ENCODE measurements around the gene CD101.
"Not testable (repeated sequence)": the region's sequence is repeated elsewhere in the genome, so short reads cannot be mapped to it uniquely, and the experiment has no call there.

CD101 gene
- total RNA-seq: 1.5 to 5.6 reads per million in 2 experiments

GRCh38 chr1:117001254-117001927, at the start of gene CD101:
CD101 (plus strand) TSS chr1:117001760; CDS start chr1:117001818, 58 bp downstream.
- no peak for DNase-seq (ENCODE audit: low read depth)

GRCh38 chr1:116952738-116953275, 48.8 kb upstream of the CD101 start:
- no peak for DNase-seq (ENCODE audit: low read depth)

- DNase-seq (ENCODE audit: low read depth): no peak
These were observed 47.1 kb upstream of the CD101 start for GRCh38 chr1:116954440-116954839.

GRCh38 chr1:116956378-116956777, 45.2 kb upstream of the CD101 start:
- no peak for DNase-seq (ENCODE audit: low read depth)

- no peak for DNase-seq (ENCODE audit: low read depth)
These were observed 43.9 kb upstream of the CD101 start for GRCh38 chr1:116957646-116958045.

- no peak for DNase-seq (ENCODE audit: low read depth)
These were observed 43.5 kb upstream of the CD101 start for GRCh38 chr1:116958110-116958509.

- DNase-seq (ENCODE audit: low read depth): no peak
These were observed 42.6 kb upstream of the CD101 start for GRCh38 chr1:116958977-116959376.

- DNase-seq (ENCODE audit: low read depth): no peak
These were observed 40.0 kb upstream of the CD101 start for GRCh38 chr1:116961606-116962005.

- DNase-seq (ENCODE audit: low read depth): no peak
These were observed 38.4 kb upstream of the CD101 start for GRCh38 chr1:116962987-116963639.

GRCh38 chr1:116966791-116967190, 34.8 kb upstream of the CD101 start:
- DNase-seq (ENCODE audit: low read depth): no peak

GRCh38 chr1:116968724-116969123, 32.8 kb upstream of the CD101 start:
- DNase-seq (ENCODE audit: low read depth): no peak

- DNase-seq (ENCODE audit: low read depth): no peak
These were observed 30.2 kb upstream of the CD101 start for GRCh38 chr1:116971258-116971860.

GRCh38 chr1:116971965-116972673, 29.4 kb upstream of the CD101 start:
- DNase-seq (ENCODE audit: low read depth): no peak

GRCh38 chr1:116972674-116973030, 28.9 kb upstream of the CD101 start:
- no peak for DNase-seq (ENCODE audit: low read depth)

GRCh38 chr1:116980309-116980708, 21.3 kb upstream of the CD101 start:
- not testable (repeated sequence) for DNase-seq (ENCODE audit: low read depth)

- no peak for DNase-seq (ENCODE audit: low read depth)
These were observed 20.0 kb upstream of the CD101 start for GRCh38 chr1:116981521-116982037.

GRCh38 chr1:116982319-116983004, 19.1 kb upstream of the CD101 start:
- DNase-seq (ENCODE audit: low read depth): no peak

GRCh38 chr1:116983112-116983511, 18.4 kb upstream of the CD101 start:
- no peak for DNase-seq (ENCODE audit: low read depth)

GRCh38 chr1:116983678-116984077, 17.9 kb upstream of the CD101 start:
- no peak for DNase-seq (ENCODE audit: low read depth)

- DNase-seq (ENCODE audit: low read depth): no peak
These were observed 17.0 kb upstream of the CD101 start for GRCh38 chr1:116984406-116985160.
